HG03139 (cell line): ENCODE measurements around the gene PTPRN2.

Experiments used
- ATAC-seq: cut with Tn5 transposase; IDR thresholded peaks from one replicate; pipeline ENCODE4 v1.9.1; 2021; ENCODE audit not compliant: unreplicated experiment

Gene PTPRN2

DNA sequence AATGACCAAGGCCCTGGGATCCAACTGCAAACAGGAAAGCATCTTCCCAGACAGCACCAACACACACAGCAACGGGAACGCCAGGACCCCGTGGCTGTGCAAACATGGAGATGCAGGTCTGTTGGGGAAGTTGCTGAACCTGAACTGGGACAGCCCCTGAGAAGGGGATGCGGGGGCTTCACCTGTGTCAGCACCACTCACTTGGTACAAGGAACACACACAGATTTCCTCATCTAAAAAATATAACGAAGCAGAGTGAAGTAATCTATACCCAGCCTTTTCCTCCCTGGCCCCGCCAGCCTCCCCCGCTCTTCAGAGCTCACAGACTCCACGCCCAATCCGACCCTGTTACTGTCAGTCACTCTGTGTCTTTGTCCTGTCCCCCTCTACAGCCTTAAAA lies 93.0 kb downstream of the PTPRN2 start:
- no peak for ATAC-seq

- ATAC-seq, result no peak
Measured at GRCh38 chr7:158494162-158494586, 93.4 kb downstream of the PTPRN2 start.

DNA sequence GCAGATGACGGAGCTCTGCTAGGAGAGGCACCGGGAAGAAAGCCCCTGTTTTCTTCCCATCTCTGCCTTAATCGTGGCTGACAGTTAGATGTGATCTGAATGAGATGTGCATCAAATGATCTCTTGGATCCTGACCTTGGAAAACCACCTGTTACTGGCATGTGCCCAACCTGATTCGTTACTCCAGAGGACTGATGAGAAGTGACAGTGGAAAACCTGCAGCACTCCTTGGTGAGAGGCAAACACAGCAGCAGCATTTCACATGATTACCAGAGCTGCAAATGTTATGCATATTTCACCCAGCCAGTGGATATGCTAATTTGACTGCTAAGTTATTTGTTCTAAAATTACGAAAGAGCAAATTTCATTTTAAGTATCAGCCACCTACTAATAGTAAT lies 95.3 kb downstream of the PTPRN2 start:
- ATAC-seq, result no peak

- no peak for ATAC-seq
Measured at GRCh38 chr7:158491094-158491493, 96.5 kb downstream of the PTPRN2 start.

GRCh38 chr7:158490171-158490782 lies 97.3 kb downstream of the PTPRN2 start:
- ATAC-seq, result no peak

DNA sequence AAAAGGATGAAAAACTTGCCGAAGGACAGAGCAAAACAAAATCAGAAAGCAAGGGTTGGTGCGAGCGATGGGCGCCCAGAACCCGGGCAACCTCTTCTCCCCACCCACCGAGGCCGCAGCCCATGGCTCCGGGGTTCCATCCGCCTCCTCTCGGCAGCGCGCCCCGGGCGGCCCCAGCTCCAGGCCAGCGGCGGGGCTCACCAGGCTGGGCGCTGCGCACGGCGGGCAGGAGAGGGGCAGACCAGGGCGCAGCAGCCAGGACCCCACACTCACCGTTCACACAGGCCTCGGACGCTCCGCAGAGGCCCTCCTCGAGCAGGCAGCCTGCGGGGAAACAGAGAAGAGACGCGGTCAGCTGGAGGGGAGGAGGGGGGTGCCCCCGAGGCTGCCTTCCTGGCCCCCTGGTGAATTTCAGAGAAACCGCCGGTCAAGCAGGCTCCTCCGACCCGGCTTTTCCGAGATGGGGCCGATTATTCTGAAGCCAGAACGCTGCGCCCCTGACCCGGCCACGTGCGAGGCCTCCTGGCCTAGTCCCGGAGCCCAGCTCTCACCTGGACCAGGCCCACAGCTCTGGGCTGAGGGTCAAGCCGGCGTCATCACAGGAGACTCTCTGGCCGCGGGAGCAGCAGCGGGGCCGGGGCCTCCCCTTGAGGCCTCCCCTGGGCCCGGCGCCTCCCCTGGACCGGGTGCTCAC lies 98.0 kb downstream of the PTPRN2 start:
- ATAC-seq, result no peak

- ATAC-seq, result no peak
Measured at GRCh38 chr7:158488181-158488971, 99.2 kb downstream of the PTPRN2 start.

DNA sequence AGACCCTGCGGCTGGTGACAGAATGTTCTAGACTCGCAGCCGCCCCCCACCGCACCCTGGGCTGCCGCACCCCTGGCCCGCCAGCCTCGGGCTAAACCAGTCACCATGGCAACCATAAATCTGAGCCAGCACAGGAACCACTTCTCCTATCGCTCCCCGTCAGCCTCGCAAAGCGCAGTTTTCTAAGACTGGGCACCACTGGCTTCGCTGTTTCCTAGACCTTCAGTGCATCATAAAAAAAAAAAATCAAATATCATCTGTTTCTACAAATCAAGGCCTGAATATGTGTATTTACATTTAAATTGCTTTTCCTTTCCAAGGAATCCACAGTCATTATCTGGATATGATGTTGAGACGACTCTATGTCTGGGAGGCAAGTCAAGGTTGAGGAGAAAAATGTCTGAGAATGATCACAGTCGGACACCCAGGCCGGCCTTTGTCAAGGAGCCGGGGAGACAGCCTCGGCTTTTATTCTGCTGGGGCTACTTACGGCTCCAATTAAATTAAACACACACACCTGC lies 99.9 kb downstream of the PTPRN2 start:
- no peak for ATAC-seq

DNA sequence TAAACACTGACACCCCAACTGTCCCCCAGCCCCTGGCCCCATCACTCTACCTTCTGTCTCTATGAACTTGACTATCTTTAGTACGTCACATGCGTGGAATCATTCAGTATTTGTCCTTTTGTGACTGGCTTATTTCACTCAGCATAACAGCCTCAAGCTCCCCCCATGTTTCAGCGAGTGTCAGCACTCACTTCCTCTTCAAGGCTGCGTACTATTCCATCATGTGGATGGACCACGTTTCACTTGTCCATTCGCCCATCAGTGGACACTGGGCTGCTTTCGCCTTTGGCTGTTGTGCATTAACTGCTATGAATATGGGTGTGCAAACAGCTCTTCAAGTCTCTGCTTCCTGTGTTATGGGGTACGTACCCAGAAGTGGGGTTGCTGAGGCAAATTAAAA lies 100.7 kb downstream of the PTPRN2 start:
- no peak for ATAC-seq

GRCh38 chr7:158484801-158485531 lies 102.7 kb downstream of the PTPRN2 start:
- ATAC-seq, result no peak

- no peak for ATAC-seq
Measured at GRCh38 chr7:158482480-158482879, 105.1 kb downstream of the PTPRN2 start.

- no peak for ATAC-seq
Measured at GRCh38 chr7:158479664-158480025, 108.0 kb downstream of the PTPRN2 start.

GRCh38 chr7:158479021-158479663 lies 108.5 kb downstream of the PTPRN2 start:
- ATAC-seq, result no peak

- ATAC-seq, result no peak
Measured at GRCh38 chr7:158477866-158478265, 109.8 kb downstream of the PTPRN2 start.

DNA sequence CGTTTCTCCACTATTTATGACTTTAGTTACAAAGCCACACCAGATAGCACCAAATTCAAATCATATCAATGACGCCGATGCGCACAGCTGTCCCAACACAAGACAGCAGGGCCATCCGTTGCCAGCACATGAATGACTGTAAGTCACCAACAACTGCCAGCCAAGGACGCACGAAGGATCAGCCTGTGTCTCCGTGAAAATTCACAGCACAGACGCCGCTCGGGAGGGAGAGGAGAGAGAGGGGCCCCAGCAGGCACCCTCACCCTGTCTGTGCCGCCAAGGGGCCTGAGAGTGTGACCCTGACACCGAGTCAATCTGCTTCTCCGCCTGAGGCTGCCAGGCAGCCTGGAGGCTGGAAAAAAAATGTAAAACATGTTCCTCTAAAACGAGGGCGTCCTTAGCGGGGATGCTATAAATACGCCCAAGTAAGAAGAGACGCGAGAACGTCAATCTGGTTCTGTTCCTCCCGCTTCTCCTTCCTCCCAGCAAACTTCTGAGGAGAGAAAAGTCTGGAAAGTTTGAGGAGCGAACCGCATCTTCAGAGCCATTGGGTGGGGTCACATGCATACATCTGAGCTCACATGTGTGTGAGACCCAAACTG lies 111.2 kb downstream of the PTPRN2 start:
- no peak for ATAC-seq

DNA sequence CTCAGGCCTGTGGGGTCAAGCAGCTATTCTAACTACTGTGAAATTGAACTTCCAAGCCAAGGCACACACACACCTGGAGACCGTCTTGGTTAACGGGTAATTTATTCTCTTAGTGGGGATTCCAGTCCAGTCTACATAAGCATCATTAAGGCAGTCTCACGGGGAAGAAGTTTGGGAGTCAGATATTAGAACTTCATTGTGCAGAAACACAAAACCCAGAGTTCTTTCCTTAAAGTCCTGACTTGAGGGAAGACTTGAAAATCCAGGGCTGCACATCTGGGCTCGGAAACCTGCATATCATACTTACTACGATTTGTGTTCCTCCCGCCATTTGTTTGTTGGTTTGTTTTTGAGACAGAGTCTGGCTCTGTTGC lies 112.0 kb downstream of the PTPRN2 start:
- no peak for ATAC-seq

DNA sequence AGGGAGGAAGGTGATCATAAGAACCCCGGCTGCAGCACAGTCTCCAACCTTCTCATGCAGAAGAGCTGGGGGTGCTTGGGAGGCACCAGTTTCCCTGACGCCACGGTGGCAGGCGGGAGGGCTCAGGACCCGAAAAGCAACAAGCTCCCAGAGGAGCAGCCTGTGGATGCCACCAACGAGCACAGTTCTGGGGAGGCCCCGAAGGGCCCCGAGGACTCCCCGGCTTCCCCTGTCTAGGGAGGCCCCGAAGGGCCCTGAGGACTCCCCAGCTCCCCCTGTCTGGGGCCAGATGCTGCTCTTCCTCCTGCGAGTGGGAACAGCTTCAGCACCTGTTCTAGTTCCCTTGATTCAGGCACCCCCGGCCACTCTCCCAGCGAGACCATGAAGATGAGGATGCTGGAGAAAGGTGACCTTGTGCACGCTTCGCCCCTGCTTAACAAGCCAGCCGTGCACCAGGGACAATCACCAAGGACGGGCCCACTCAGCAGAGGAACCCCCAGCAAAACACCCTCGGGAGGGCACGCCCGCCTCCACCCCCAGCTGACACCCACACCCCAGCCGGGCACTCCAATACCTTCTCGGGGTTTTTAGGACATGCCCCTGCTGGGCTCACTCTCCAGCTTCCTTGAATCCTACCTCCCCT lies 112.5 kb downstream of the PTPRN2 start:
- no peak for ATAC-seq

DNA sequence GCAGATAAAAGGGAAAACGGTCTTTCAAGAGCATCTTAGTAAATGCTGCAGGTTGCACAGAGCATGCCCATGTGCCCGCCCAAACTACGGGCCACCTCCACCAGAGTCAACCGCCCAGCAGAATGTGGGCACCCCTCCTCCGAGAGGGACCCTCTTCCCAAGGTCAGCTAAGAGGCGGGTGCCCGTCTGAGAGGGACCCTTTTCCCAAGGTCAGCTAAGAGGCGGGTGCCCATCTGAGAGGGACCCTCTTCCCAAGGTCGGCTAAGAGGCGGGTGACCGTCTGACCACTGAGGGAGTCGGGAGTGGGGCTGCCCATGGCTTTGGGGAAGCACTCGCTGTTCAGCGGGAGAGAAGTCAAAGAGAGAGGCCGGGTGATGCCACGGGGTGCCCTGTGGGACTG lies 113.1 kb downstream of the PTPRN2 start:
- ATAC-seq, result no peak

DNA sequence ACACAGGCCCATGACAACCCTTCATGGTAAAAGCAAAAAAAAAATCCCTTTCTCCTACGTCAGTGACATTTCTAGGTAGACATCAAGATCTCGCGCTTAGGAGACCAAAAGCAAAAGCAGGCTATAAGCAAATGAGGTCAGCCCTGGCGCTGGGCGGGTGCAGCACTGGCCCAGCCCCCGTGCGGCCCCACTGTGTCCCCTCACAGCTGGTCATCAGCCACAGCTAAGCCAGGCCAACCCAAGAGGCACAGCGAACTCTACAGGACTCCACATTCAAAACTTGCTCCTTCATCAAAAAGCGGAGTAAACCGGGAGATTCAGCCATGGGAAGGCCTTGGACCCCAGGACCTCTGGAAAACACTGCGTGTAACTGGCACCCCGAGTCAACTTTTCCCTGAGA lies 113.7 kb downstream of the PTPRN2 start:
- ATAC-seq, result no peak

DNA sequence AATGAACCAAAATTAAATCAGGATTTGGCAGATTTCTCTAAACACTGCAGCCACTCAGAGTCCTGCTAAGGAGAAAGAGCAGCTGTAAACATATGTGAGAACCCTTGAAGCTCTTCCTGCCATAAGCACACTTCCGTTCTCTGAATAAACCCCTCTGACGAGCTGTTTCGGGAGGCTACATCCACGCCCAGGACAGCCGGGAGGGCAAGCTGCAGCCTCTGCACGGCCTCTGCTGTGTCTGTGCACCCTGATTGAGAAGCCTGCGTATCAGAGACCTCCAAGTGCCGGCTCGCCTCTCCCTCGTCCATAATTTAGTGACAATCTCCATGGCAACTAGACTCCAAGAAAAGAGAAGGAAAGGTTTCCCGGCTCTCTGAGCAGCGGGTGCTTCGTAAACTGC lies 114.4 kb downstream of the PTPRN2 start:
- no peak for ATAC-seq
